ENCODE measurements around the gene BRAT1. TPM values are rescaled to one million over a fixed set of nuclear protein-coding genes. Genes with fewer than 3 reads are reported as not detected.

Gene BRAT1
- total RNA-seq, 6 experiments from 2014 or later, result 11.1 to 25.9 (median 14.8) TPM

DNA sequence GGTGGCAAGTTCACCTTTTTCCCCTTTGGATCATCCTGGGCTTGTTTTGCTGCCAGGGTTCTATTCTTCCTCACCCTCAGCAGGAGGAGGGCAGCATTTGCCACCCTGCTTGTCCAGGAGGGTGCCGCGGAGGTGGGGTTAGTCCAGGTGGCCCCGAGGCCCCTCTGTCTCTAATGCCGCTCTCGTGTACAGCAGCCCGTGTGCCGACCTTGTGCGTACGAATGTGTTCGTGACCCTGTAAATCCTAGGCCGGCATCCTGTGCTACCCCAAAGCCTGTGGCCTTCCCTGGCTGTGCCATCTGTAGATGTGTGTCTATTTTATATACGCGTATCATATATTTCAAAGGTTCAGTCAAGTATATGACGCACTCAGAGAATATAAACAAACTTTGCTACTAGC lies 14.1 kb upstream of the BRAT1 start:
- H3K4me3 ChIP-seq, result no peak overlapping the region
- intact Hi-C loops (cut with DNase I), result loop anchor here in 1 of 2 donors (10.0 kb wide), 1 partner anchor 115 kb away; the partner anchor contains the start of gene AMZ1
- peak in 1 of 3 donors; percentile 42 for DNase-seq
- H3K27ac ChIP-seq, result no peak overlapping the region
- peaks cover 0 to 8% (median 2%) of the 10 kb centered on the region in 4 donors for H3K4me1 ChIP-seq
- TF ChIP-seq CTCF (IDR thresholded peaks at IDR 0.05) (no peak), POLR2A (IDR thresholded peaks at IDR 0.05) (no peak)
- no peak for ATAC-seq
- no peaks in the 10 kb centered on the region for H3K9me3 ChIP-seq
- 100% methylated on average over 3 of the region's 14 CpGs for WGBS (ENCODE audit: insufficient coverage, low coverage, low lambda C conversion rate, missing lambda C conversion rate)
- peaks cover 0 to 4% (median 0%) of the 10 kb centered on the region in 4 donors for H3K36me3 ChIP-seq
- H3K27me3 ChIP-seq, result no peaks in the 10 kb centered on the region

DNA sequence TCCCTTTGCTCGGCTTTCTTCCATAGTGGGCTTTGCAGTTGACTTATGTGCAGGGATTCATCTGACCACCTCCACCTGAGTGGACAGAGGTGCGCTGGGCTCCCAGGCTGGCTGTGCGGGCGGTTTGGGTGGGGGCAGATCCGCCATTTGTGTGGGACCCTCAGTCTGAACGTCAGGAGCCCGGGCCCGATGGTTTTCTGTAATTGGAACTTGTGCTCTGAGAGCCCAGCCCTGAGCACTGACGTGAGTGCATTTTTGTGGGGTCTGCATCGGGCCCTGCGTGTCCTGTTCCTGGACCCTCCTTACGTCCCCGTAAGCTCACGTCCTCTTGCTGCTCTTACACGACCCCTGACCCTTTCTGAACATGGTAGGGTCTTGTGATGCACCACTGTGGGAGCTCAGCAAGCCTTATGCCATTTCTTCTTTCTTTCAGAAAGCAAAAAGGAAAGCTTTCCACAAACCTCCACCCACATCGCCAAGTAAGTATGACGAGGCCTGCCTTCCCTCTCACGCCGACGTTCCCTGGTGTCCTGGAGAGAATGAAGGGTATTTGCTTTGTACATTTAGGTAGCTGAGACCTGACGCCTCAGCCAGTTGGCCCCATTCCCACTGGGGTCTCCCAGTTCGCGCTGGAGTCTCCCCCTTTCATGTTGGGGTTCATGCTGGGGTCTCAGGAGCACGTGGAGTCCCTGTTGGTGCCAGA lies 13.3 kb upstream of the BRAT1 start:
- no peak for DNase-seq
- intact Hi-C loops (cut with DNase I), result loop anchor here in 1 of 2 donors (10.0 kb wide), 1 partner anchor 116 kb away; the partner anchor contains the start of gene AMZ1
- no peaks in the 10 kb centered on the region for H3K9me3 ChIP-seq
- H3K4me3 ChIP-seq, result no peak overlapping the region
- peaks cover 0 to 8% (median 2%) of the 10 kb centered on the region in 4 donors for H3K4me1 ChIP-seq
- no peaks in the 10 kb centered on the region for H3K36me3 ChIP-seq
- H3K27me3 ChIP-seq, result no peaks in the 10 kb centered on the region
- no peak for ATAC-seq
- no peak for TF ChIP-seq POLR2A (IDR thresholded peaks at IDR 0.05)
- TF ChIP-seq CTCF (IDR thresholded peaks at IDR 0.05), result no peak
- no peak overlapping the region for H3K27ac ChIP-seq
- WGBS (ENCODE audit: insufficient coverage, low coverage, low lambda C conversion rate, missing lambda C conversion rate), result 90% methylated on average over 13 of the region's 24 CpGs

DNA sequence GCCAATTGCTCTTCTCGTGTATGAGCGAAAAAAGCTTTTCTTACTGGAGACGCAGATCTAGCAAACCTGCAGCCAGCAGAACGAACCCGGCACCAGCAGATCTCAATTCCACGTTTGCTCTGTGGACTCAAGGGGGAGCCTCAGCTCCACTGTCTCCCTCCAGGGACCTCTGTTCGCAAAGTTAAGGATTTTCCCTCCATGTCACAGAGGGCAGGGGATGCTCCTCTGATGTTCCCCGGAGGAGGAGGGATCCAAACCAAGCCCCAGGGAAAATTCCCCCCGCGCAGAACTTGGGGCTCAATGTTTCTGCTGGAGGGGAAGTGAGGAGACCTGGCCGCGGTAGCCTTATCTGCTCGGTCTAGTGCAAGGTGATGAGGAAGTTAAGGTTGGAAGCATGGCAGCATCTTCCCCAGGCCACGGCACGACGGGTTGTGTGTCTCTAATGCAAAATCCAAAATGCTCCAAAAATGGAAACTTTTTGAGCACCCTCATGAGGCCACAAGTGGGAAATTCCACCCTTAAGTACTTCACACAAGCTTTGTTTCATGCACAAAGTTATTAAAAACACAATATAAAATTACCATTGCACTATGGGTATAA lies 12.5 kb upstream of the BRAT1 start:
- Histone ChIP-seq H3K27me3 (no peaks in the 10 kb centered on the region), H3K9me3 (no peaks in the 10 kb centered on the region), H3K4me3 (no peak overlapping the region), H3K4me1 (peaks cover 0 to 8% (median 2%) of the 10 kb centered on the region in 4 donors), H3K27ac (no peak overlapping the region), H3K36me3 (no peaks in the 10 kb centered on the region)
- peak; percentile 58 to 72 (median 68) for ATAC-seq
- no peak for TF ChIP-seq POLR2A (IDR thresholded peaks at IDR 0.05)
- TF ChIP-seq CTCF (IDR thresholded peaks at IDR 0.05), result peak; percentile 38 to 45 (median 42)
- intact Hi-C loops (cut with DNase I), result loop anchor here in 1 of 2 donors (10.0 kb wide), 1 partner anchor 117 kb away; the partner anchor contains the start of gene AMZ1
- no peak for DNase-seq
- 44% methylated on average over 10 of the region's 16 CpGs for WGBS (ENCODE audit: insufficient coverage, low coverage, low lambda C conversion rate, missing lambda C conversion rate)

- ATAC-seq (peak; percentile 89 to 95 (median 92)), DNase-seq (peak in 2 of 3 donors; percentile 66 to 72)
- no peaks in the 10 kb centered on the region for H3K27me3 ChIP-seq
- no peaks in the 10 kb centered on the region for H3K9me3 ChIP-seq
- TF ChIP-seq POLR2A (IDR thresholded peaks at IDR 0.05) (no peak), CTCF (IDR thresholded peaks at IDR 0.05) (peak in 3 of 4 donors; percentile 36 to 47 (median 44))
- H3K4me1 ChIP-seq, result peaks cover 0 to 8% (median 2%) of the 10 kb centered on the region in 4 donors
- no peak overlapping the region for H3K27ac ChIP-seq
- intact Hi-C loops (cut with DNase I), result loop anchor here in 1 of 2 donors (10.0 kb wide), 1 partner anchor 118 kb away; the partner anchor contains the start of gene AMZ1
- no peaks in the 10 kb centered on the region for H3K36me3 ChIP-seq
- WGBS (ENCODE audit: insufficient coverage, low coverage, low lambda C conversion rate, missing lambda C conversion rate), result 40% methylated on average over 22 of the region's 28 CpGs
- no peak overlapping the region for H3K4me3 ChIP-seq
Observed at GRCh38 chr7:2566890-2567678, 11.8 kb upstream of the BRAT1 start.
